ENCODE data around the gene TMEM156.
"Not testable (repeated sequence)": the region's sequence is repeated elsewhere in the genome, so short reads cannot be mapped to it uniquely, and the experiment has no call there.

Gene TMEM156

GRCh38 chr4:38954727-38955126 is 77.5 kb downstream of the TMEM156 start:
- no peak for DNase-seq

- no peak for DNase-seq
Measured at GRCh38 chr4:38952017-38952416, 80.2 kb downstream of the TMEM156 start.

- no peak for DNase-seq
Measured at GRCh38 chr4:38951598-38951997, 80.6 kb downstream of the TMEM156 start.

- no peak for DNase-seq
Measured at GRCh38 chr4:38950734-38951133, 81.5 kb downstream of the TMEM156 start.

GRCh38 chr4:38950159-38950558 is 82.0 kb downstream of the TMEM156 start:
- DNase-seq = no peak

- no peak for DNase-seq
Measured at GRCh38 chr4:38949411-38950051, 82.7 kb downstream of the TMEM156 start.

GRCh38 chr4:38948551-38948950 is 83.7 kb downstream of the TMEM156 start:
- DNase-seq = no peak

- DNase-seq = no peak
Measured at GRCh38 chr4:38946919-38947318, 85.3 kb downstream of the TMEM156 start.

- no peak for DNase-seq
Measured at GRCh38 chr4:38944440-38944839, 87.8 kb downstream of the TMEM156 start.

- no peak for DNase-seq
Measured at GRCh38 chr4:38943343-38943742, 88.9 kb downstream of the TMEM156 start.

- not testable (repeated sequence) for DNase-seq
Measured at GRCh38 chr4:38941906-38942305, 90.3 kb downstream of the TMEM156 start.

GRCh38 chr4:38940476-38940875 is 91.7 kb downstream of the TMEM156 start:
- no peak for DNase-seq

GRCh38 chr4:38939165-38939564 is 93.0 kb downstream of the TMEM156 start:
- DNase-seq = no peak

- no peak for DNase-seq
Measured at GRCh38 chr4:38935391-38936073, 96.7 kb downstream of the TMEM156 start.

- DNase-seq = no peak
Measured at GRCh38 chr4:38931125-38931524, 101.1 kb downstream of the TMEM156 start.

GRCh38 chr4:38930707-38931106 is 101.5 kb downstream of the TMEM156 start:
- no peak for DNase-seq

- DNase-seq = no peak
Measured at GRCh38 chr4:38930204-38930603, 102.0 kb downstream of the TMEM156 start.

GRCh38 chr4:38928974-38929373 is 103.2 kb downstream of the TMEM156 start:
- DNase-seq = no peak

- DNase-seq = no peak
Measured at GRCh38 chr4:38928568-38928967, 103.6 kb downstream of the TMEM156 start.

- no peak for DNase-seq
Measured at GRCh38 chr4:38926896-38927295, 105.3 kb downstream of the TMEM156 start.

- no peak for DNase-seq
Measured at GRCh38 chr4:38925492-38926413, 106.5 kb downstream of the TMEM156 start.

- DNase-seq = no peak
Measured at GRCh38 chr4:38924353-38924752, 107.9 kb downstream of the TMEM156 start.

- no peak for DNase-seq
Measured at GRCh38 chr4:38923746-38924145, 108.5 kb downstream of the TMEM156 start.

GRCh38 chr4:38921151-38921550 is 111.1 kb downstream of the TMEM156 start:
- no peak for DNase-seq
